Retinal pigment epithelial cell (primary cell): ENCODE data around the gene CRYGN.

Experiments
- DNase-seq: peaks from one replicate; pipeline ENCODE4 v3.0.0-alpha.2; 2010; ENCODE audit warnings: low read depth
- H3K4me3 ChIP-seq: 2 replicates; pipeline ENCODE4 v1.5.1; 2011; ENCODE audit warnings: mild to moderate bottlenecking, low read length, control low read depth, moderate library complexity
- TF ChIP-seq, protein P1 (sequence below): conservative IDR thresholded peaks from 2 replicates; pipeline ENCODE4 v1.5.1; 2011; ENCODE audit warnings: low read depth, low read length, control low read depth, inconsistent platforms

Gene CRYGN

DNA sequence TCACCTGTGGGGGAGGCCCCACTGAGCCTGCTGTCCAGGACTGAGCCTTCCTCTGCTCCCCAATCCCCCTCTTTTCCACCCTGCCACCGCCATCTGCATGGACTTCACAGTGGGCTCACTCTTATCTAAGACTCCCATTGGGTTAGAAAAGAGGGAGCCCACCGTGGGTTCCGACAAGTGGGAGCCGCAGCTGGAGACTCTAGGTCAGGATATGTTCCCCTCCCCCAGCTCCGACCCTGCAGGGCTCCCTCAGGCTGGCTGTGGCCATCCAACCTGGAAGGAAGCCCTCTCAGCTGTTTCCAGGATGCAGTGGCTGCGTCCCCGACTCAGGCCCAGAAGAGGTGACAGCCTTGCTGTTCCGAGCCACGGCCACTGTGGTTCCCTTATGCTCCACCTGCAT is 34.9 kb downstream of the CRYGN start:
- TF ChIP-seq, protein P1, sequence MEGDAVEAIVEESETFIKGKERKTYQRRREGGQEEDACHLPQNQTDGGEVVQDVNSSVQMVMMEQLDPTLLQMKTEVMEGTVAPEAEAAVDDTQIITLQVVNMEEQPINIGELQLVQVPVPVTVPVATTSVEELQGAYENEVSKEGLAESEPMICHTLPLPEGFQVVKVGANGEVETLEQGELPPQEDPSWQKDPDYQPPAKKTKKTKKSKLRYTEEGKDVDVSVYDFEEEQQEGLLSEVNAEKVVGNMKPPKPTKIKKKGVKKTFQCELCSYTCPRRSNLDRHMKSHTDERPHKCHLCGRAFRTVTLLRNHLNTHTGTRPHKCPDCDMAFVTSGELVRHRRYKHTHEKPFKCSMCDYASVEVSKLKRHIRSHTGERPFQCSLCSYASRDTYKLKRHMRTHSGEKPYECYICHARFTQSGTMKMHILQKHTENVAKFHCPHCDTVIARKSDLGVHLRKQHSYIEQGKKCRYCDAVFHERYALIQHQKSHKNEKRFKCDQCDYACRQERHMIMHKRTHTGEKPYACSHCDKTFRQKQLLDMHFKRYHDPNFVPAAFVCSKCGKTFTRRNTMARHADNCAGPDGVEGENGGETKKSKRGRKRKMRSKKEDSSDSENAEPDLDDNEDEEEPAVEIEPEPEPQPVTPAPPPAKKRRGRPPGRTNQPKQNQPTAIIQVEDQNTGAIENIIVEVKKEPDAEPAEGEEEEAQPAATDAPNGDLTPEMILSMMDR: no peak
- no peak for DNase-seq
- no peak overlapping the region for H3K4me3 ChIP-seq

DNA sequence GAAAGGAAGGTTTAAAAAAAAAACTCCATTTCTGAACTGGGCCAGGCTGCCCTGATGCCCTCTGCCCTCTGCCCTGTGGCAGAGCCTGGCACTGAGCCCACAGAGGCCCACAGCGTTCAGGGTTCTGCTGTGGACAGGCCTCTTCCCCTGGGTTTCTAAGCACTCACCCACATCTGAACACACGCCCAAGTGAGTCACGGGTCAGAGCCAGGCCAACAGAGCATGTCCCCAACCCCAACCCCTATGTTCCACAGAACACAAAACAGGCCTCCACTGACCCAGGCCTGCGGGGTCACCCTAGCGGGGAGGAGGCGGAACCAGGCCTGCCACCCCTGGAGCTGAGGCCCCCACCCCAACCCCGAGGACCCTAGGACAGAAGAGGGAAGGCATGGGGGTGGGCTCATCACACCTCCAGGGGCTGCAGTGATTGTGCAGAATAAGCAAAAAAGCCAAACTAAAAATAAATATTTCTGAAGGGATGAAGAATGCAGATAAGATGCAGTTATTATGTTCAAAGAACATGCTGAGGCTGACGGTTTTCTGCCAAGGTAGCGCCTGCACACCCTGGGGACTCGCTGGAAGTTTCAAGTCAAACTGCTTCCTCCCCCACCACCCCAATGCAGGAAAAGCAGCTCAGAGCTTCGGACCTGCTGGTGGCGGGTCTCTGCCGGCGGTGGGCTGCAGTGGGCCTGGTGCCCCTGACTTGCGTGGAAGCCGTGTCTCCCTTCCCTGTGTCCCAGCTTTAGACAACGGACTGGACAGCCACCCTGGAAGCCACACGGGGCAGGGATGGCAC is 35.5 kb downstream of the CRYGN start:
- no peak overlapping the region for H3K4me3 ChIP-seq
- TF ChIP-seq, protein P1: no peak
- no peak for DNase-seq

DNA sequence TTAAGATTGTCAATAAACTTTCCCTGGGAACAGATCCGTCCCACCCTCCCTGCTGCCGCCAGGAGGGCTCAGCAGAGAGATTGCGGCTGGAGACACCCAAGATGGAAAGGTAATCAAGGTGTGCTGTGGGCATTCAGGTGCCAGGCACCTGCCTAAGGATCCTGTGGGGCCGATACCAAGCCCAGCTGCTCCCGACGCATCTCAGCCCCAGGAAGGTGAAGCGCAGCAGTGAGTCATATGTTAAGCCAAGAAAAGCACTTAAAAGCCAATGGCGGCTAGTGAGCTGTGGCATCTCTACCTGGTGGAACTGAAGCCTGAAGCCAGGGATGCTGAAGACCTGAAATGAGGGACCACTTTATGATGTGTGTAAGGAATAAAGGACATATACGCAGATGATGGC is 36.2 kb downstream of the CRYGN start:
- TF ChIP-seq, protein P1: no peak
- no peak for DNase-seq
- no peak overlapping the region for H3K4me3 ChIP-seq

DNA sequence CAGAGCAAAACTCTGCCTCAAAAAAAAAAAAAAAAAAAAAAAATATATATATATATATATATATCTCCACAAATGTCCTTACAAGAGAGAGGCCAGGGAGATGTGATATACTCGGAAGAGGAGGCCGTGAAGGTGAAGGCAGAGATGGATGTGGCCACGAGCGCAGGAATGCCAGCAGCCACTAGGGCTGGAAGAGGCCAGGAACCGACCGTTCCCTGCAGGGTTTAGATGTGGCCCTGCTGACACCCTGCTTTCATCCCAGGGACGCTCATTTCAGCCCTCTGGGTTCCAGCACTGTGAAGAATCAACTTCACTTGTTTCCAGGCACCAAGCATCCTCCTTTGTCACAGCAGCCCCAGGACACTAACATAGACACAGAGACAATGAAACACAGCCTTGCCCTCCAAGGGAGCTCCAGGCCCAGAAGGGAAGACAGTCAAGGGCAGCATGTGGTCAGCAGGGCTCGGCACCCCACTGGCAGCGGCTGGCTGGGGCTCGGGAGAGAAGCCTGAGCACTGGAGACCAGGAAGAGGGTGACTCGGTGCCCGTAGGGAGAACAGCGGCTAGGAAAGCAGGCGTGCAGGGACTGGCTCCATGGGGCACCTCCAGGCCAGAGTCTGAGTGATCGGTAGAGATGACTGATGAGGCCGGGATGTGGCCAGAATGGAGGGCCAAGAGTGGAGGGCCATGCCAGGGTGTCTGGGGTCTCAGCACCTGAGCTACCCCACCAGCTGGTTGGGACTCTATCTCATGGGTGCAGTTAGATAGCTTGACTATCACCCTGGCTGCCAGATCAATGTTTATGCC is 37.7 kb downstream of the CRYGN start:
- DNase-seq: no peak
- no peak overlapping the region for H3K4me3 ChIP-seq
- TF ChIP-seq, protein P1: no peak

DNA sequence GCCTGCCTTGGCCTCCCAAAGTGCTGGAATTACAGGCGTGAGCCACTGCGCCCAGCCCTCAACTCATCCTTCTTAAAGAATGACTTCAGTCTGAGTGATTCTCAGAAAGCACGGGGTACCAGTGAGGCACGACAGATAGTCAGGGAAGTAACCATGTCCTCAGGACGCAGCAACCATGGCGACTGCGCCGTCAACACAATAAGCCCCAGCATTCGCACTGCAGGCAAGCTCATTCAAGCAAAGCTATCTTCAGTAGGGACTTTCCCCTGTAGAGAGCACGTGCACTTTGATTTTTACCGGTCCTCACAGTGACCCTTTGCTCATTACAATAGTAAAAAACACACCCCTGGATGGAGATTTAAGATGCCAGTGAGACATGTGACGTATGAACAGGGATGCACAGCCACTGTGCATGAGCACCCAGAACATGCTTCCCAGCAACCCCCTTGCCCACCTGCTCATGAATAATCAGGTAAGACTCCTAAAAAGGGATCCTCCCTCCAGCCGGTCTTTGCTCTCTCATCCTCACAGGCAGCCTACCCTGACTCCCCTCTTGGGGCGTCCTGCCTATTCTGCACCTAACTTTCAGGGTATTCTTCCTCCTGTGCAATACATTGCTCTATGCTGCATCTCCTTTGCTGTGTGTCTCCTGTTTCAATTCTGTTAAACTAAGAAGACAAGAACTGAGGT is 39.2 kb downstream of the CRYGN start:
- H3K4me3 ChIP-seq: no peak overlapping the region
- DNase-seq: no peak
- TF ChIP-seq, protein P1: no peak

DNA sequence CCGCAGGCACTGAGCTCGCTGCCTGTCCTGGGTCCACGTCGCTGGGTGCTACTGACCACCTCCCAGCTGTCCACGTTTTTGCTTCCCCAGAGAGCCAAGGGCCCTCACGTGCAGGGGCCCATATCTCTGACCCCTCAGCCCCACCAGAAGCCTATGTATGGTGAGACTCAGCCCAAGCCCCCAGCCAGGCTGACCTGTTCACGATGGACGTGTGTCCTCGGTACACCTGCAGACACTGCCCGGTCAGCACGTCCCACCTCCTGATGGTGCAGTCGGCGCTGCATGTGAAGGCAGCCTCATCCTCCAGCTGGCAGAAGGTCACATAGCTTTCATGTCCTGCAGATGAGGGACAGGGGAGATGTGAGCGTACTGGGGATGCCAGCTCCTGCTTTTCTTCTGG is 40.0 kb downstream of the CRYGN start:
- no peak overlapping the region for H3K4me3 ChIP-seq
- TF ChIP-seq, protein P1: no peak
- no peak for DNase-seq
